GM21529 (cell line): Measurements from ENCODE around the gene TACR2.

Experiments
- ATAC-seq: cut with Tn5 transposase; IDR thresholded peaks from one replicate; pipeline ENCODE4 v1.9.1; 2021; ENCODE audit not compliant: unreplicated experiment

The TACR2 gene

DNA sequence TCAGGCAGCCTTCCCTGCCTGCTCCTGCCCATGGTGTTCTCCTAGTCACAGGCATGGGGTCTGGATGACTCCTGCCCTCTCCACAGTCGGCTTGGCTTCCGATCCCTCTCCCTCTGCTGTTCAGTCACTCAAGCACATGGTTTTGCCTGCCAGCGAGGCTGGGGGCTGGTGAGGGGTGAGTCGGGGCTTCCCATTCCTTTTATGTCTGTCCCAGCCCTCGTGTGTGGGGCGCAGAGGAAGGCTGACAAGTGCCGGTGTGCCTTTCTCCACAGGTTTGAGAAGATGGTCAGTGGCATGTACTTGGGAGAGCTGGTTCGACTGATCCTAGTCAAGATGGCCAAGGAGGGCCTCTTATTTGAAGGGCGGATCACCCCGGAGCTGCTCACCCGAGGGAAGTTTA lies 40.1 kb downstream of the TACR2 start:
- ATAC-seq = no peak

DNA sequence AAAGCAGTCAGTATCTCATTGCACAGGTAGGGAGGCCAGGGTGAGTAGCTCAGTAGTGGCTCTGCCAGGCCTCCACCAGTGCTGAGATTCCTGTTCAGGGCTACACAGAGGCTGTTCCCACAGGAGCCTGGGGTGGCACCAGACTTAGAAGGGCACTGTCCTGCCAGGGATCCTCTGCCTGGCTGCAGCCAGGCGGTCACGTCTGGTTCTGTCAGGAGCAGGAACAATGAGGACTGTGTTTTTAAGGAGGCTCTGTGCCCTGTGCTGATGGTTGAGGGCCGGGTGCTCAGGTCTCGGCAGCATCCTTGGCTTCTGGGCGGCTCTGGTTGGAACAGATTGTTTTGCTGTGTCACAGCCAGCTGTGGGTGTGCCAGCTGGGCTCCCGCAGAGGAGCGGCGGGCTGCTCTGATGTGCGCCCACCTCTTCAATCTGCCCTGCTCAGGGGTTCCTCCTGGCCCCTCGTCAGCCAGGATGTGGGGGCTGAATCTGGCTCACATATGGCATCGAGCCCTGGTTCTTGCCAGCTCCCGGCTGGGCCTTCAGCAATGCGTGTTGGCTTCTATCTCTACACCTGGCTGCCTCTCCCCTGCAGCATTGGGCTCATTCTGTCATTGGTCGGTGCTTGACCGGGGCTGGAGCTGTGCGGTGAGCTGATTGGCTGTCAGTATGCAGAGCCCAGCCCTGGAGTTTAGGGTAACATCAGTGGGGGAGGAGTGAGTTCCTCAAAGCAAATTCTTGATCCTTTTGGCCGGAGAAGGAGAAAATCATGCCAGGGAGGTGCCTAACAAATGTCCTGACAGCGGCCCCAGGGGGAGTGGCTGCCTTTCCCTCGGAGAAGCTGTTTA lies 41.2 kb downstream of the TACR2 start:
- no peak for ATAC-seq

DNA sequence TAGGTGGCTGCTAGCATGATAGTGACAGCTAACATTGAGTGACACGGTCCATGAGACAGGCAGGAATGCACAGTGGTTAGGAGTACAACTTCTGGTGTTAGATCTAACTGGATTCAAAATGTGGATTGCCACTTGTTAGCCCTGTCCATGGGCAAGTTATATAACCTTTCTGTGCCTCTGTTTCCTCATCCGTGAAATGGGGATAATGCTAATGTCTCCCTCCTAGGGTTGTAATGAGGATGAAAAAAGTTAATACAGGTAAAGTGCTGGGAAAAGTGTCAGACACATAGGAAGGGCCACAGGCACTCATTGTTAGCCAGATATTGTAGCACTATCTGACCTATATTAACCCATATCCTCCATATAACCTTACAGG lies 41.8 kb downstream of the TACR2 start:
- ATAC-seq = no peak

DNA sequence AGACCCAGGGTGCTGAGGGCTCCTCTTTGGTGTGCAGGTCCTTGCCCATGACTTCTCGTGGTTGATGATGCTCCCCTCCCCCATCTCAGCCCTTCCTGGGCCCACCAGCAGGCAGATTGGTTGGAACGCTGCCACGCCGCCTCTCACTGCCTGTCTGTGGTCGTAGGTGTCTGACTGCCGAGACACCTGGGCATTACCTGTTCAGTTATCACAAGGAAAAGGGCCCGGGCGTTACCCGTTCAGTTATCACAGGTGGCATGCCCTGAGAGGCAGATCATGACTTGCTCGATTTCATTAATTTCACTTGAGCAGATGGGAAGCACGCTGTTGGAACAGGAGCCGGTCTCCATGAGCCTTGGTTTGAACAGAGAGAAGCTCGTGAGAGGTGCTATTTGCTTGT lies 42.5 kb downstream of the TACR2 start:
- no peak for ATAC-seq

DNA sequence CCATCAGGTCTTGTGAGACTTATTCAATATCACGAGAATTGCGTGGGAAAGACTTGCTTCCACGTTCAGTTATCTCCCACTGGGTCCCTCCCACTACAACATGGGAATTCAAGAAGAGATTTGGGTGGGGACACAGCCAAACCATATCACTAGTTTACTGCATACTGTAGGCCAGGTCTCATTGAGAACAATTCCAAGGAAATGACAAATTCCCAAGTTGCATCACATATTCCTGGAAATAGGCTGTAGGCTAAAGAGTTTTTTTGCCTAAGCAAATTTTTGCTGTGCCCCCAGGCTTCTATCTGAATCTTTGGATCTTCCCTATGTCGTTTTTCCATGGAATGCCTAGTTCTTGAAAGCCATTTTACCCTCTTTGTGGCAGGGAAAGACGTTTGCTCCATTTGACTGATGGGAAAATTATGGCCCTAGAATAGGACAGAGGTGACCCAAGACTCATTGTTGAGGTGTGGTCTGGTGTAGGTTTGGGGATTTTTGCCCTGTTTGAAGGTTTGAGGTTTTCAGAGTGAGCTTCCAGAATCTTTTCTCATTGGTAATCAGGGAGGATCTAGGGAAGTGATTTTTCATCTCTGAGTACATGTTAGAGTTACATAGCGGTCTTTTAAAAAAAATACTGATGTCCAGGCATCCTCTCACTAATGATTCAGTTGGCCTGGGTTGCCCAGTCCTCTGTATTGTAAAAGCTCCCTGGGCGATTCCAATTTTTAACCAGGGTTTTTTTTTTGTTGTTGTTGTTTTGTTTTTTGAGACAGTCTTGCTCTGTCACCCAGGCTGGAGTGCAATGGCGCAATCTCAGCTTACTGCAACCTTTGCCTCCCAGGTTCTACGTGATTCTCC lies 44.4 kb downstream of the TACR2 start:
- no peak for ATAC-seq

DNA sequence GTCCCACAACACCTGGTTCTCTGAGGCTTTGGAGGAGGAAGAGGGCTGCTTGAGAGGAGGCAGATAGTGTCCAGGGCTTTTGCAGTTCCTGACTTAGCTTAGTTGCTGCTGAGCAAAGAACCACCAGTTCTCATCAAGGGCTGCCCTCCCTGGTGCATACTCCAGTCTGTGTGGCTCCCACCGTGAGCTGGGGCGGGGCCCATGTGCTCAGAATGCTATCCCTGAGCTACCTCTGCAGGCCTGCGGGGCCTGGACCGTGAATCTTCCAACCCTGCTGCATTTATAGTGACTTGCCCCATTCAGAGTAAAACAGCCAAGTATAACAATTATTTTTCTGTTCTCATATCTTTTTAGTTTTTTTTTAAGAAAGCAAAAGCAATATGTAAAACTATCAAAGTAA lies 49.2 kb downstream of the TACR2 start:
- no peak for ATAC-seq

DNA sequence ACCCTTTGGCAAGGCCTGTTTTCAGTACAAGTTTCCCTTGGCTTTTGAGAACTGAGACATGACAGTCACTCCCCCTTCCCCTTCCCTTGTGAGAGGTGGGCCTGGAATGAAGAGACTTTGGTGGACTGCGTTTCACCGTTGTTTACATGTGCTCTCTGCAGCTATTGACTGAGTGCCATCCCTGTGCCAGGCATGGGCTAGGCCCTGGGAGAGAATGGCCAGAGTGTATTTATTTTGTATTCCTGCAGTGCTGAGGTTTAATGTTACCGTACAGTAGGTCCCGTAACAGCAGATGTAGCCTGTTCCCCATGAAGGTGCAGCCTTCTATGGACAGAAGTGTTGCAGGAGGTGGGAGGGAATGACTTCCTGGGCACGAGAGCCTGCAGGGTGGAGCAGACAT lies 50.0 kb downstream of the TACR2 start:
- no peak for ATAC-seq

DNA sequence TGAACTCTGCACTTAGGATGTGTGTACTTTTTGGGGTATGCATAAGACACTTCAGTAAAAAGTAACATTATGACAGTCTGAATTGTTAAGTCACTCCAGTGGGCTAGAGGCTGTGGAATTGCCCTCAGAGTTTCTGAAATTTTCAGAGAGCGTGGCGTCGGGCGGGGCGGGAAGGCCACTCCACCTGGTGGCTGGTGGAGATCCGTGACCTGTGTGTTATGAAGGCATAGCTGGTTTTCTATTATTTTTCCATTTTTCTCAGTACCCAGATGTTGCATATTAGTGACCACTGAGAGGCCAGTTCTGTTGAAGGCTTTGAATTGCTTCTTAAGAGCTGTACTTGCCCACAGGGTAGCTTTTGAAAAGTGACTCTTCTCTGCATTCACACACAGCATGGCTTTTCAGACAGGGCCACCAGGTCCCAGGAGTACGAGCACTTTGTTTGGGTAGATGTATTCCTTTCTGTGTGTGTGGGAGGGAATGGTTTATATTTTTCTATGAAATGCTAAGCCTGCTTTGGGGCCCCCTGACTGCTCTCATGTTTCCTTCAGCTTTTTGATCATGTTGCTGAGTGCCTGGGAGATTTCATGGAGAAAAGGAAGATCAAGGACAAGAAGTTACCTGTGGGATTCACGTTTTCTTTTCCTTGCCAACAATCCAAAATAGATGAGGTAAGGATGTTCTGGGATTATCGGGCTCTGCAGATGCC lies 52.3 kb downstream of the TACR2 start:
- no peak for ATAC-seq

DNA sequence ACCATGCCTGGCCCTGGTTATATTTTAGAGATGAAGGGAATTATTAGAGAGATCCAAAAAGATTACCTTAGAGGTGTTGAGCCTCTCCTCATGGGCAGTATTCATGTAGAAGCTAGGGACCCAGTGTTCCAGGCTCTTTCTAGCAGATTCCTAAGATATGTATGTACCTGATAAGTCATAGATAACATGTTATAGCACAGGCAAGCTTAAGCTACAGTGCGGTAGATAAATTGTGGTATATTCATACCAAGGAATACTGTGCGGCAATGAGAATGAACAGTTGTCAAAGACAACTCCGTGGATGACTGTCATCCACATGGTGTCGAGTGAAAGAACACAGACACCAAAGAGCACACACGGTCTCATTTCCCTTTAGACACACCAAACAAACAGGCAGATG lies 53.1 kb downstream of the TACR2 start:
- no peak for ATAC-seq

DNA sequence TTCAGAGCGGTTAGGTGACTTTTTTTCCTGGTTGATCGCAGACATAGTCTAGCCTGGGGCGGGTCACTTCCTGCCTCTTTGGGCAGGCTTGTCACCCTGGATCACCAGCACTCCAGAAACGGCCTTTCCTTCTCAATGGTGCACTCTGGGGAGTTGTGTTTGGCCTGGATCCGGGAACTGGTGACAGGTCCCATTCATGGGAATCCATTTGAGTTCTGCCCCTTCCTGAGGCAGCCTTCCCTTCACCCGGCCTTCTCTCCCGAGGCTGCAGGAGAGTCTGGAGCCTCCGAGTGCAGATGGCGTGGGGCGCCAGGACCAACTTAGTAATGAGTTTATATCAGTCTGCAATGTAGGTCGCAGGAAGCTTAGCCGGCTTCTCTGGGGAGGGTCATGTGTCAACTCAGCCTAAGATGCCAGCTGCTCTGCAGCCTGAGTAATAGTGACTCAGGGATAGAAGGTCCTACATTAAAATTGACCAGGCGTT lies 54.2 kb downstream of the TACR2 start:
- ATAC-seq = no peak

DNA sequence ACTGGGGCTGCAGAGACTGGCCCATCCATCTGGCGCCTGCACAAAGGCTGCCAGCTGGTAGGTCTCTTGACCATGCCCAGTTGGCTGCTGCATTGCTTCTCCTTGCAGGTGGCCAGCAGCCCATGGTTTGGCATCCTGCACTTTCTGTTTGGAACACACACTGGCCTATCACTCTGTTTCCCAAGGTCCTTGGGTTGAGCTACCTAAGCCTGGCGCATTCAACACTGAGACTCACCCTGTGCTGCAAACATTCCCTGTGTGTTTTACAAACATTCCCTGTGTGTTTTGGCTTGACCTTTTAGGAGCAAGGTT lies 55.5 kb downstream of the TACR2 start:
- ATAC-seq = no peak

DNA sequence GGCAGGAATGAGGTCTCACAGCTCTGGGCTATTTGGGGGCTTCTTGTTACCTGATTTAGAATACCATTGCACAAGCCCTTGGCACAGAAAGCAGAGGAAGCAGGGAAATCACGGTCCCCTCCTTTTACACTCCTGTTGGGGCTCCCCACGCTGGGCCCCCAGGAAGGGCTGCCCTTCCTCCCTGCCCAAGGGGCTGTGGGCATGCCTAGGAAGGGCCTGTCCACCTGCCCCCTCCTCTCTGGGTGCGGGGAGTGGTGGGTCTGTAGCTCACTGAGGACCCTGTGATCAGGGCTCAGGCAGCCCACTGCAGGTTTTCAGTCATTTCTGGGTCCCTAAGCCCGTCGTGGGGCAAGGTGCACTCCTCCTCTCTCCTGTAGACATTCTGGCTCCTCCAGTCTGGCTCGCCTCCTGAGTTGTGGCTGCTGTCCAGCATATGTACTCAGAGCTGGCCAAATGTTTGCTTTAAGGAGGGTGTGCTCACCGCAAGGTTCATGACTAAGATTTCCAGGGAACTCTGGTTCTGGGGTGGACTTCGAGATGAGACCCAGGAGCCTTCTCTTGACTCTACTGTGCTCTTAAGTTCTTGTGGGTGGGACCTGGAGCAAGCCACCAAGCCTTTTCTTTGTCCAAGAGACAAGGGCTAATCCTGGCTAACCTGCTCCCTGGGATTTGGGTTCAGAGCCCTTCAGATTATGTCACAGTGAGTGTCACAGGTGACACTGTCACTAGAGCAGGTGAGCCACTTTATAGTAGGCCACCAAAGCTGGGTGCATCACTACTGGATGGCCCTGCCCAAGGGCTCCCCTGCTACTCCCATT lies 56.0 kb downstream of the TACR2 start:
- ATAC-seq = no peak

DNA sequence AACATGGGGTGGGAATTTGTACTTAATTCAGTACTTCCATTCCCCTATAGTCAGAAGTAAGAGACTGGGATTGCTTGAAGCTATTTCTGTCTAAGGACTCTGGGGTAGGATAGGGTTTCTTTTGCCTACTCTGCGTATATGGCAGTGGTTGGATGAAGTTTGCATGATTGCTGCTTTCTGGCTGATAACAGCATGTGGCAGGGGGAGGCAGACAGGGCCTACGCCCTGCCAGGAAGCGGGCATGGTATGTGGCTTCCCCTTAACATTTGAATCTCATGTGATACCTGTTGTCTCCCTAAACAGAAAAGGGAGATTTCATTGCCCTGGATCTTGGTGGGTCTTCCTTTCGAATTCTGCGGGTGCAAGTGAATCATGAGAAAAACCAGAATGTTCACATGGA lies 57.1 kb downstream of the TACR2 start:
- ATAC-seq = no peak

DNA sequence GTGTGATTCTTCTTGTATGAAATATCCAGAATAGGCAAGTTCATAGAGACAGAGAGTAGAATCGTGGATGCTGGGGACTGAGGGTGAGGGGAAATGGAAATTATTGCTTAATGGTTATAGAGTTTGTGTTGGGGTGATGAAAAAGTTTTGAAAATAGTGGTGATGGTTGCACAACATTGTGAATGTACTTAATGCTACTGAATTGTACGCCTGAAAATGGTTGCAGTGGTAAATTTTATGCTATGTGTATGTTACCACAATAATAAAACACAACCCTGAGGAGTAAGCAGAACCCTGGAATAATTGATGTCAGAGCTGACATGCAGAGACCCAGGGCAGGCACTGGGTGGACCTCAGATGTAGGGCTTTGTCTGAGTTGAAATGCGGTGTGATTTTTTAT lies 57.6 kb downstream of the TACR2 start:
- ATAC-seq = no peak

DNA sequence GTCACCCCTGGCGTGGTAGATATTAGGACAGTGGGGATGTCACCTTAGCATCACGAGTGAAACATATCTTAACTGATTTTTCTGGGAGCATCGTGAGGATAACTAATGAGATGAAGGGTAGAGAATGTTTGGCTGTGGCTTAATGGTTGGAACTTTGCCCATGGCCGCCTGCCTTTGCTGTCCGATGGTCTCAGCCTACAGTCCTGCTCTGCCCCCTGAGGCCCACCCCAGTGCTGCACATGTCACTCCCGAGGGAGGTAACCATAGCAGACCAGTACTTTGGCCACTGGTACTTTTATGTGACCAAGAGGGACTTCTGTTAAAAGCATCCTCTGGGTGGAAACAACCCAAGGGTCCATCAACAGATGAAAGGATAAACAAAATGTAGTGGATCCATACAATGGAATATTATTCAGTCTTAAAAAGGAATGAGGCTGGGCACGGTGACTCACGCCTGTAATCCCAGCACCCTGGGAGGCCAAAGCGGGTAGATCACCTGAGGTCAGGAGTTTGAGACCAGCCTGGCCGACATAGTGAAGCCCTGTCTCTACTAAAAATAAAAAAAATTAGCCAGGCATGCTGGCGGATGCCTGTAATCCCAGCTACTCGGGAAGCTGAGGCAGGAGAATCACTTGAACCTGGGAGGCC lies 58.4 kb downstream of the TACR2 start:
- no peak for ATAC-seq

DNA sequence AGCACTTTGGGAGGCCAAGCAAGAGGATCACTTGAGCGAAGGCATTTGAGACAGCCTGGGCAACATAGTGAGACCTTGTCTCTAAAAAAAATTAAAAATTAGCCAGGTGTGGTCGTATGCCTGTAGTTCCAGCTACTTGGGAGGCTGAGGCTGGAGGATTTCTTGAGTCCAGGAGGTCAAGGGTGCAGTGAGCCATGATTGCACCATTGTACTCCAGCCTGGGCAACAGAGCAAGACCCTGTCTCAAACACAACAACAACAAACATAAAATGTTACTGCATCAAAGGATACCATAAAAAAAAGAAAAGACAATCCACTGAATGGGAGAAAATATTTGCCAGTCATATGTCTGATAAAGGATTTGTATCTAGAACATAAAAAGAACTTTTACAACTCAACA lies 60.5 kb downstream of the TACR2 start:
- no peak for ATAC-seq

DNA sequence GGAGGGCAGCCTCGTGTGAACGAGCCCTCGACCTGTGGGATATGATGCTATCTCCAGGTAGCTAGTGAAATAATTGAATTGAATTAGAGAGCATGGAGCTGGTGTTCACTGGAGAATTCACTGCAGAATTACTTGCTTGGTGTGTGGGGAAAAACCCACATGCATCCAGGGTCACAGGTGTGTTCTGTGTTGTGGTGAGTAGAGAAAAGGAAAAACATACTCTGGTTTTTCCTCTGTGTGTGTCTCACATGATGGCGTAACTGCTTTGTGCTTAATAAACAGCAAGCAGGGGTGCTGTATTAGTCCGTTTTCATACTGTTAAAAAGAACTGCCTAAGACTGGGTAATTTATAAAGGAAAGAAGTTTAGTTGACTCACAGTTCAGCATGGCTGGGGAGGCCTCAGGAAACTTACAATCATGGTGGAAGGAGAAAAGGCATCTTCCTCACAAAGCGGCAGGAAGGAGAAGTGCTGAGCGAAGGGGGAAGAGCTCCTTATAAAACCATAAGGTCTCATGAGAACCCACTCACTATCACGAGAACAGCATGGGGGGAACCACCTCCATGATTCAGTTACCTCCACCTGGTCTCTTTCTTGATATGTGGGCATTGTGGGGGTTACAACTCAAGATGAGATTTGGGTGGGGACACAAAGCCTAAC lies 62.6 kb downstream of the TACR2 start:
- ATAC-seq = no peak
